ENCODE measurements around the gene CMTM8.

Gene CMTM8

GRCh38 chr3:32376115-32376514 lies 137.6 kb downstream of the CMTM8 start:
- Histone ChIP-seq H3K4me1 (ENCODE audit: low read depth, poor library complexity, severe bottlenecking) (peaks cover 14% of the 10 kb centered on the region), H3K9ac (no peak overlapping the region), H3K4me3 (IDR thresholded peaks at IDR 0.05; ENCODE audit: insufficient read depth, low read depth, low read length) (no peak overlapping the region), H3K79me2 (ENCODE audit: insufficient read depth, low read depth) (no peaks in the 10 kb centered on the region), H3K4me2 (no peak overlapping the region), H2AFZ (ENCODE audit: low read depth) (no peak overlapping the region), H3K36me3 (ENCODE audit: insufficient read depth) (no peaks in the 10 kb centered on the region), H3K27me3 (ENCODE audit: insufficient read depth, low read depth) (no peaks in the 10 kb centered on the region), H3K27ac (no peak overlapping the region), H4K20me1 (ENCODE audit: insufficient read depth) (no peaks in the 10 kb centered on the region)
- no peak for TF ChIP-seq CTCF (conservative IDR thresholded peaks at IDR 0.05; ENCODE audit: low read depth, low read length)

GRCh38 chr3:32379831-32380500 lies 141.5 kb downstream of the CMTM8 start:
- H3K27ac ChIP-seq: no peak overlapping the region
- no peak overlapping the region for H3K4me2 ChIP-seq
- no peak overlapping the region for H2AFZ ChIP-seq (ENCODE audit: low read depth)
- no peaks in the 10 kb centered on the region for H3K79me2 ChIP-seq (ENCODE audit: insufficient read depth, low read depth)
- no peak for TF ChIP-seq CTCF (conservative IDR thresholded peaks at IDR 0.05; ENCODE audit: low read depth, low read length)
- peaks cover 4% of the 10 kb centered on the region for H3K4me1 ChIP-seq (ENCODE audit: low read depth, poor library complexity, severe bottlenecking)
- H3K27me3 ChIP-seq (ENCODE audit: insufficient read depth, low read depth): no peaks in the 10 kb centered on the region
- H4K20me1 ChIP-seq (ENCODE audit: insufficient read depth): no peaks in the 10 kb centered on the region
- no peak overlapping the region for H3K9ac ChIP-seq
- no peaks in the 10 kb centered on the region for H3K36me3 ChIP-seq (ENCODE audit: insufficient read depth)
- H3K4me3 ChIP-seq (IDR thresholded peaks at IDR 0.05; ENCODE audit: insufficient read depth, low read depth, low read length): no peak overlapping the region

GRCh38 chr3:32381922-32382321 lies 143.4 kb downstream of the CMTM8 start:
- no peaks in the 10 kb centered on the region for H3K27me3 ChIP-seq (ENCODE audit: insufficient read depth, low read depth)
- no peak overlapping the region for H3K9ac ChIP-seq
- H4K20me1 ChIP-seq (ENCODE audit: insufficient read depth): no peaks in the 10 kb centered on the region
- TF ChIP-seq CTCF (conservative IDR thresholded peaks at IDR 0.05; ENCODE audit: low read depth, low read length): no peak
- H3K27ac ChIP-seq: no peak overlapping the region
- no peak overlapping the region for H3K4me2 ChIP-seq
- no peak overlapping the region for H2AFZ ChIP-seq (ENCODE audit: low read depth)
- no peaks in the 10 kb centered on the region for H3K36me3 ChIP-seq (ENCODE audit: insufficient read depth)
- no peak overlapping the region for H3K4me3 ChIP-seq (IDR thresholded peaks at IDR 0.05; ENCODE audit: insufficient read depth, low read depth, low read length)
- H3K79me2 ChIP-seq (ENCODE audit: insufficient read depth, low read depth): no peaks in the 10 kb centered on the region
- H3K4me1 ChIP-seq (ENCODE audit: low read depth, poor library complexity, severe bottlenecking): no peaks in the 10 kb centered on the region

GRCh38 chr3:32383136-32383711 lies 144.7 kb downstream of the CMTM8 start:
- Histone ChIP-seq H3K36me3 (ENCODE audit: insufficient read depth) (no peaks in the 10 kb centered on the region), H3K4me1 (ENCODE audit: low read depth, poor library complexity, severe bottlenecking) (no peaks in the 10 kb centered on the region), H3K4me2 (no peak overlapping the region), H3K79me2 (ENCODE audit: insufficient read depth, low read depth) (no peaks in the 10 kb centered on the region), H4K20me1 (ENCODE audit: insufficient read depth) (no peaks in the 10 kb centered on the region), H3K9ac (no peak overlapping the region), H2AFZ (ENCODE audit: low read depth) (no peak overlapping the region), H3K27ac (no peak overlapping the region), H3K4me3 (IDR thresholded peaks at IDR 0.05; ENCODE audit: insufficient read depth, low read depth, low read length) (no peak overlapping the region), H3K27me3 (ENCODE audit: insufficient read depth, low read depth) (no peaks in the 10 kb centered on the region)
- TF ChIP-seq CTCF (conservative IDR thresholded peaks at IDR 0.05; ENCODE audit: low read depth, low read length): no peak

All from KMS-11 (cell line).